Measurements from ENCODE around the gene ZNF555.
"Not testable (repeated sequence)": the region's sequence is repeated elsewhere in the genome, so short reads cannot be mapped to it uniquely, and the experiment has no call there.

ZNF555 gene

DNA sequence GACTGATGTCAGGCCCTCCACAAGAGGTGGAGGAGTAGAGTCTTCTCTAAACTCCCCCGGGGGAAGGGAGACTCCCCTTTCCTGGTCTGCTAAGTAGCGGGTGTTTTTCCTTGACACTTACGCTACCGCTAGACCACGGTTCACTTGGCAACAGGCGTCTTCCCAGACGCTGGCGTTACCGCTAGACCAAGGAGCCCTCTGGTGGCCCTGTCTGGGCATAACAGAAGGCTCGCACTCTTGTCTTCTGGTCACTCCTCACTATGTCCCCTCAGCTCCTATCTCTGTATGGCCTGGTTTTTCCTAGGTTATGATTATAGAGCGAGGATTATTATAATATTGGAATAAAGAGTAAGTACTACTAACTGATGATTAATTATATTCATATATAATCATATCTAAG, 30.9 kb downstream of the ZNF555 start:
- DNase-seq, result peak in 1 of 4 experiments; percentile 10

GRCh38 chr19:2877398-2878331, 36.4 kb downstream of the ZNF555 start:
- DNase-seq, result no peak

DNA sequence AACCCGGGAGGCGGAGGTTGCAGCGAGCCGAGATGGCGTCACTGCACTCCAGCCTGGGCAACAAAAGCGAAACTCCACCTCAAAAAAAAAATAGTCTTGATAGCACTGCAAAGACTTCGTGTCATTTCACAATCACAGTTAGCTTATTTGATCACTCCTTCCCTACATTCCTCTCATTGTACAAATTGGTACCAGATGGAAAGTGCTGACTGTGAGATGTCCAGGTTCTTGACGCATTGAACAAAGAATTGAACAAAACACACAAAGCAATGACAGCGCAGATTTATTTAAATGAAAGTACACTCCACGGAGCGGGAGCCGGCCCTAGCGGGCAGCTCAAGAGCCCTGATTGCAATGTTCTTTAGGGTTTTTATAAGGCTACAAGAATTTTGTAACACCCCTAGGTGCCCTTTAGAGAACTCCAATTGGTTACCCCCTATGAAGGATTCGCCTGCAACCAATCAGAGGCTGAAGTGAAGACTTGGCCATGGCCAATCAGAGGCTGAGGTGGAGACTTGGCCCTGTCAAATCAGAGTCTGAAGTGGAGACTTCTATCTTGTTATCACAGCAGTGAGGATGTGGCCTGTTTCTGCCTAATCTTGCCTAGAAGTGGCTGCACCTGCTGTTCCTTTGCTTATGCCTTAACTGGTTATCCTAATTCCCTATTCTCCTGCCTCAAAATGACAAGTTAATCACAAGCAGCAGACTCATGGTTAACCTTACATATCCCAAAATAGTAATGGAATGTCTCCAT, 42.6 kb downstream of the ZNF555 start:
- no peak for DNase-seq

DNA sequence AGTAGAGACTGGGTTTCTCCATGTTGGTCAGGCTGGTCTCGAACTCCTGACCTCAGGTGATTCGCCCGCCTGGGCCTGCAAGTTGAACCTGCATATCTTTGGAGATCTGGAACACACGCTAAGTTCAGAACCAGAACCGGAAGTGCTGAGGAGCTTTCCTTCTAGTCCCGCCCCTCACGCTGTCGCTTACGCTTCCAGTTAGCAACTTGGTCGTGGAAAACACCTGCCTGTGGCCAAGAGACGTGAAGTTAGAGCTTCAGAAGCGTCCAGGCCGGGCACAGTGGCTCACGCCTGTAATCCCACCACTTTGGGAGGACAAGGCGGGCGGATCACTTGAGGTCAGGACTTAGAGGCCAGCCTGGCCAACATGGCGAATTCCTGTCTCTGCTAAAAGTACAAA, 44.5 kb downstream of the ZNF555 start:
- no peak for DNase-seq

DNA sequence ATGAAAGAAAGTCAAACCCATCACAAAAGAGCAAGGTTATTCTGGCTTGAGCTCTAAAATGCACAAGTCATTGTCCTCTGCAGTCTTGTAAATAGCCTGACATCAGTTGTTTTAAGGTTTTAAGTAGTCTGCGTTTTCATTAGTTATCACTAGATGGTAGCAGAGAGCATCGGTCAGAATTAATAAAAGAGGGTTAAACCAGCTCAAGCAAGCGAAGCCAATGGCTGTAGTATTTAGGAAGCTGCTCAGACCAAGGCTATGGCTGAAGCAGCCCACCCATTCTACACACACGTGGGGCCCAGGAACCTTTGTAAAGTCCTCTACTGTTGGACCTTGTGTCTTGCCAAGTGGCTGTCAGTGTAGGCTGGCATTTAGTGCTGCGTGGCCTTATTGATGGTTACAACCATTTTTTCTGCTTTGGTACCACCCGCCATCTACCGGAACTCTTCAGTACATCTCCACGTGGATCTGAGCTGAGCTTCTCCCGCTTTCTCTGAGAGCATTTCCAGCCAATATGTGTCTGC, 46.2 kb downstream of the ZNF555 start:
- DNase-seq, result no peak

- DNase-seq, result peak; percentile 14 to 36 (median 23)
Measured at GRCh38 chr19:2888731-2889224, 47.5 kb downstream of the ZNF555 start.

- DNase-seq, result not testable (repeated sequence)
Measured at GRCh38 chr19:2890531-2890930, 49.3 kb downstream of the ZNF555 start.

DNA sequence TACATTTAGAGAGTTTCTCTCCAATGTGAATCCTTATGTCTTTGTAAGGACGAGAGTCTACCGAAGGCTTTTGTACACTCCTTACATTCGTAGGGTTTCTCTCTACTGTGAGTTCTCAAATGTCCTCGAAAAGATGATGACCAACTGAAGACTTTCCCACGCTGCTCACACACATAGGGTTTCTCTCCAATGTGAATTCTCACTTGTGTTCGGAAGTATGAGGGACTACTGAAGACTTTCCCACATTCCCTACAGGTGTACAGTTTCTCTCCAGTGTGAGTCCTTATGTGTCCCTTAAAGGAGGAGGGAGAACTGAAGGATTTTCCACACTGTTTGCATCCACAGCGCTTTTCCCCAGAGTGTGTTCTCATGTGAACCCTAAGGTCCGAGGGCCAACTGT, 55.4 kb downstream of the ZNF555 start:
- DNase-seq, result no peak

GRCh38 chr19:2900296-2901252, 59.3 kb downstream of the ZNF555 start, which contains the start of gene ZNF57:
TSS of gene ZNF57 (plus strand) at chr19:2900928. CDS start at chr19:2901046, 118 bp downstream.
- peak; percentile 92 to 97 (median 94) for DNase-seq

GRCh38 chr19:2902590-2903218, 61.4 kb downstream of the ZNF555 start:
- DNase-seq, result no peak

DNA sequence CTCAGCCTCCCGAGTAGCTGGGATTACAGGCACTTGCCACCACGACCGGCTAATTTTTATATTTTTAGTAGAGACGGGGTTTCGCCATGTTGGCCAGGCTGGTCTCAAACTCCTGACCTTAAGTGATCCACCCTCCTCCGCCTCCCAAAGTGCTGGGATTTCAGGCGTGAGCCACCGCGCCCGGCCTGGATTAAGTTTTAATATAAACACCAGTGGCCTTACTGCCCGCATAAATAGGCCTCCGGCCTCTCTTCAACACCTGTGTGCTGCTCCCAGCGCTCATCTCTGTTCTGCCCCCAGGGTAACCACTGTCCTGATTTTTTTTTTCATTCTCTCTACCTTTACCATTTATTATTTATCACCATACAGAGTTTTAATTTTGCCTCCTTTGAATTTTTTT, 62.1 kb downstream of the ZNF555 start:
- not testable (repeated sequence) for DNase-seq

- DNase-seq, result no peak
Measured at GRCh38 chr19:2905918-2906519, 64.7 kb downstream of the ZNF555 start.

- DNase-seq, result no peak
Measured at GRCh38 chr19:2906631-2907195, 65.4 kb downstream of the ZNF555 start.

Data from activated CD4-positive, CD25-positive, alpha-beta regulatory T cell (primary cell).